GM21360 (cell line): ENCODE measurements around the gene ZNF827.

Experiments used
- ATAC-seq: cut with Tn5 transposase; IDR thresholded peaks from one replicate; pipeline ENCODE4 v1.9.1; 2021; ENCODE audit warnings: mild to moderate bottlenecking, moderate library complexity; ENCODE audit not compliant: unreplicated experiment

ZNF827 gene

DNA sequence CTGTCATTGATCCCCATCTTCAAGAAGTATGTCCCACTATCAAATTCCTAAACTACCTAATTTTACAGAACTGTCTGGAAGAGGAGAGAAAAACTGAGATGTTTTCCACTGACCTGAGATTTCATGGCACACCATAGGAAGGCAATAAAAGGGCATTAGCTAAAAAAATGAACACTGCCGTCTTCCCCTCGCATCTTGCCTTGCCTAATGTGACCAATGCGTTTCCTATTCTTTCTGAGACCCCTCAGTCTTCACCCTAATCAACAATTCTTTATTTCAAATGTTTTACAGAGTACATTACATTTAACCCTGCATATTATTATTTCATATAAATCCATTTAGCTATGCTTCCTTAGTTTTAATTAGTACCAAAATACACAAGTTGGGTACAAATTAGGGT is 43.6 kb downstream of the ZNF827 start:
- no peak for ATAC-seq

DNA sequence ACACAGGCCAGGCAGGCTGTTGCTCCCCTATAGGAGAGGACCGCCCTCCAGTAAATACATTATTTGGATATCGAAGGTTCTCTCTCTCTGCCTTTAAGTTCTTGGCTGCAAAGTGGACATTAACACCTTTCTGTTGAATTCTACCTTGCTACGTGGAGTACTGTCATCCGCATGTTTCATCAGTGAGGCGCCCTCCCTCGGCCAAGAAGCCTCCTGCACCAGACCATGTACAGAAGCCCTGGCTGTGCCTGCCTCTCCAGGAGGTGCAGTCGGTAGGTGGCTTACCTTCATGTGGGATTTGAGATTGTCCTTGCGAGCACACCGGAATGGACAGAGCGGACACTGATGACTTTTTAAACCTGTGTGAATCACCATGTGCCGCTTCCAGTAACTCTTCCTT is 46.7 kb downstream of the ZNF827 start:
- no peak for ATAC-seq

DNA sequence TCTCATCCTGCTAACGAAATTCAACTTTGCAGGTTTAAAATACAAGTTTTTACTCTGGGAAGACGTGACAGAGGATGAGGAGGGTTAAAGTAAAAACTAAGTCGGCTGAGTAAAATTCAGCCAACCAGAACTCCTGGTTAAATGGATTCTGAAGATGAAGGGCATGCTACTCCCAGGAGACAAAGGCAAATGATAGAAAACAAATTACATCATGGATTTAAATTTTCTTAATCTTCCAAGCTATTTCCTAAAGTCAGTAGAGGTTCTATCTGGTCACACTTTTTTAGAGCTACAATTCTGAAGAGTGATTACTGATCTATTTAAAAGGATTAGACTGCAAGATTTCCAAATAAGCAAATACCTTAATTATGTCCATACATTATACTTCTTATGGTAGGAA is 47.9 kb downstream of the ZNF827 start:
- ATAC-seq, result no peak

DNA sequence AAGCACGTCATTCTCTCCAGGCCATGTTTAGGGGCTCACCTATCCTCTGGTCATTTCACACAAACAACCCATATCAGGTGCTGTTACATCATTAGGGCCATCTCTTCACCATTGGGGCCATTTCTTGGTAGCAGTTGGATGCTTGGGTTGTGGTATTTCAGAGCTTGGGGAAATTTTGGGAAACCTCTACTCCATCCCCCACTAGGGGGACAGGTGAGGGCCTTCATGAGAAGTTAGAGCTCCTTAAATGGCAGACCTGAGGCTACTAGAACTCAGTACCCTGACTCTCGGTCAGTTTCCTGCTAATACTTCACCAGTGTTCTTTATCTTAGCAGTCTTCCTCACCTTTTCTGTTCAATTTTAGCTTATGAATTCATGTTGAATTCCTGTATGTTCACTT is 50.2 kb downstream of the ZNF827 start:
- no peak for ATAC-seq

DNA sequence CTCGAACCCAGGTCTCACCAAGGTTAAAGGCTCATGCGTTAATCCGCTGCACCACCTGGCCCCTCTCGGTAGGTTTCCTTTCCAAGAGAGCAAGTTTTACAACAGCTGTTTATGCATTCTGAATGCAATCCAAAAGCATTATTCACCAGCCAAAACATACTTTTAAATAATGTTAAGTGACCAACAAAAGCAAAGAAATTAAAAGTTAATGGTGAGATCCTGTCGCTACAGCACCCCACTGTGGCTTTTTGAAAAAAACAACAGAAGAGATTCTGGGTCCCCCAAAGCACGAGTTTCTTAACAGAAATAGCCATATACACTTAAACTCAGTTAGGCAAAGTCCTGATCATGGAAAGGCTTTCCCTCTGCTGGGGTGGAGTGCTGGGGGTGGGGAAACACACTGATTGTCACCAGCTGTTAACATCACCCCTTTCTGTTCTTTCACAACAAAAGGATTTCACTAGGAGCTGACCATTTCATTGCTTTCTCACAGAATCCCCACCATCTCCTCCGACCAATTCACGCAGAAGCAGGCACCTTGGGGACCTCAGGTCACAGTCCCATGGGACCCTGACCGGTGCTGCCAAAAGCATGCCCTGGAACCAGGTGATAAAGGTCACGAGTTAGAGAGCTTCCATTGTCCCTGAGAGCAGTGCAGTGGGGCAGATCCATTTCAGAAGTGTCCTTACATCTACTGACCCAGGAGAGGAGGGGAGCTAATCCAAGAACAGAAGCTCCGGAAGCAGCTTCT is 51.2 kb downstream of the ZNF827 start:
- peak; percentile 35 for ATAC-seq

DNA sequence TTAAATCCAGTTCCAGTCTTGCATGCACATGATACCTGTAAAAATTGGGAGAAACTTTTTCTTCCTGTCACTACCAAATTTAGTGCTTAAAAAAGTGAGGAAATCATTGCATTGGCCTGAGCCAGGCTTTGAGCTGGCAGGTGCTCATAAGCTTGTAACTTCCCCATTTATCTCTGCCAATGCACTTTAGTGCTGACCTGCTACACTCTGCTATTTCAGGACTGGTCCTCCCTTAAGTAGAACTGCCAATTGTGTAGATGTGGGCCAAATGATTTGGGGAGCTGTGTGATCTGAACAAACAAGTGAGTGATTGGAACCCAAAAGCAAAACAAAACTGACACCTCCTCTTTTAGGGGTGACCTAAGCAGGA is 51.8 kb downstream of the ZNF827 start:
- no peak for ATAC-seq

DNA sequence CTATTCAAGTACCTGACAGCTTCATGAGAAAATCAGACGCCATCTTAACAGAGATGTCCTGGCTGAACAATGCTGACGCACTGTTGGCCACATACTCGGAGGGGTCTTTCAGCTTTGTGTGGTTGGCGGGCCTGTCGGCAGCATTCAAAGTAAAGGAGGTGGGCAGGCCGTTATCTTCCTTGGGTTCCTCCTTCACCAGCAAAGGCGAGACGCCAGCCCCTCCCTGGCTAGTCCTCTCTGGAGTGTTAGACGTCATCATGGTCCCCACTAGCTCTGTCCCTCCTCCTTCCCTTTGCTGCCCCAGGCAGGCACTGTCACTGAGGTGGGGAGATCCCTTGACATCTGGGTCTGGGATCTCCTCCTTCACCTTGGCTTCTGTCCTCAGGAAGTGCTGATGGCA is 53.0 kb downstream of the ZNF827 start:
- no peak for ATAC-seq

DNA sequence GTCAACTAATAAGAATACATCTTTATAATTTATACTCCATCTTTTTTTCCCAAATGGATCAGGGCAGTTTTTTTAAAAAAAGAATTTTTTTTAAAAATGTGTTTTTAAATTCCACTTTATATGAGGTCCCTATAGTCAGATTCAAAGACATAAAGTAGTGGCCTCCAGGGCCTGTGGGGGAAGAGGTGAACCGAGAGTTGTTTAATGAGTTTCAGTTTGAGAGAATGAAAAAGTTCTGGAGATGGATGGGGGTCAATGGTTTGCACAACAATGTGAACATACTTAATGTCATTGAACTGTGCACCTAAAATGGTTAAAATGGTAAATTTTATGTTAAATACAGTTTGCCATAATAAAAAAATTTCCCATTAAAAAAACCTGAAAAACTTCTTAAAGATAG is 53.8 kb downstream of the ZNF827 start:
- ATAC-seq, result peak; percentile 42

DNA sequence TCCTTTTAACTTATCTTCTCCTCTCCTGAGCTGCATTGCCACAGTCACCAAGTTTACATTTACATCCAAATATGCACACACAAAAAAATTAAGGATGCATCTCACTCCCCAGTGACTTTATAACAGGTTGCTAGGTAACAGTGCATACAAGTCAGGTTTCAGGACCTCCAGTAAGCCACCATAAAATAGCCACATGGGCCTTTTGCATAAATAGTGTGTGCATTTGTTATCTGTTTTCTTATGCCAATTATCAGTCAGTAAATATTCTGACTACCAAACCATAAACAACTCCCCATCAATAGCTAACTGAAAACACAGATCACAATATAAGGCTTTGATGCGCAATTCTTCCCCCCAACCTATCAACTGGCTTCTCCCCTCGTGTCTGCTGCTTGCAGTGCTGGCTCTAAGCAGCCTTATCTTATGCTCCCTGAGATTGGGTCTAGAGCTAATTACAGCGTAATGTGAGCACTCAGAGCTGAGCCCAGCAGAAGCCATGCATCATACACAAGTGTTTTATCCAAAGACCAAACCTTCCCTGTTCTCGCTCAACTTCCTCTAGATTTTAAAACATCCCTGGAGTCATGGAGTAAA is 55.4 kb downstream of the ZNF827 start:
- no peak for ATAC-seq

DNA sequence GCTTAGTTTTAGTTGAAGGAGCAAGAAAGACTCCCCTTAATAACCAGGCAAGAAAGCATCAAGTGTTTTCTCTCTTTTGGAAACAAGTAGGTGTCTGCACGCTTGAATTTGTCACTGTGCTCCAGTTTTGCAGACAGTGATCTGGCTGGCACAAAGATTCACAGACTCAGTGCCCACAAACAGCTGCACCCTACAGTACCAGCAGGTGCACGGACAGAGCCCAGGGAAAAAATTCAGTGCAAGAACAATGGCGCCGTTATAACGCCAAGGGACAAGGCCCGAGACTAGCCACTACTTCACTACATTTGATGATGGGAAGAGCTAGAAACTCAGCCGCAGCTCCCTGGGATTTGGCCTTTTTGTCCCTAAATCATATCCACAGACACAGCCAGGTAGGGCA is 56.0 kb downstream of the ZNF827 start:
- ATAC-seq, result no peak

DNA sequence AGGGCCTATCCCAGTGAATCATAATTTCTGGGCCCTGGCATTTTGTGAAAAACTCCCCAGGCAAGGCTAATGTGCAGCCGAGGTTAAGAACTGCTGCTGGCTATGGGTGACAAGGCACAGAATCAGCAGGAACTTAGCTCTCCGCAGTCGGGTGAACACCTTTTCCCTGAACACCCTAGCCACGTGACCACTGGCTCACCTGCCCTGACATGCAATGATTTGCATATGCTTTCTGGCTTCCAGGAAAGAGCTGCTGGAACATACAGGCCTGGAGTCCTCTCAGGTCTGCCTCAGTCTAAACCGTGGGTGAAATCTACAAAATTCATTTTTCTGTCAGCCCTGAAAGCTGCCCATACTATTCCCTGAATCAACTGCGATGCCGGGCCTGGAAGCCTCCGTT is 56.6 kb downstream of the ZNF827 start:
- ATAC-seq, result peak; percentile 57

DNA sequence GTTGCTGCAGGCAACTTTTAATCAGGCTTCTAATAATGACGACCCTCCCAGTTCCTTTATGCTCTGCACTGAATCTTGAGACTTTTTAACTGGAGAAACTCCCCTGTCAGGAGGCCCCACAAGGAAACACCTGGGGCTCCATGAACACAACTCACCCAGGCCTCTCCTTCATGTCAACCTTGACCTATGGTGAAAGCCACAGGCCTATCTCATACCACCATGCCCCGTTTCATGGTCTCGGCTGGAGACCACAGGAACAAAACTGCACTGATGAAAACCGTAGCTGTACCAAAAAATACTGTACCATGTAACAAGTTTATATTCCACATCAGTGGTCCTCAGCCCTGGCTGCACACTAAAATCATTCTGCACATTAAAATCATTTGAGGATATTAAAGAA is 57.0 kb downstream of the ZNF827 start:
- peak; percentile 39 for ATAC-seq

DNA sequence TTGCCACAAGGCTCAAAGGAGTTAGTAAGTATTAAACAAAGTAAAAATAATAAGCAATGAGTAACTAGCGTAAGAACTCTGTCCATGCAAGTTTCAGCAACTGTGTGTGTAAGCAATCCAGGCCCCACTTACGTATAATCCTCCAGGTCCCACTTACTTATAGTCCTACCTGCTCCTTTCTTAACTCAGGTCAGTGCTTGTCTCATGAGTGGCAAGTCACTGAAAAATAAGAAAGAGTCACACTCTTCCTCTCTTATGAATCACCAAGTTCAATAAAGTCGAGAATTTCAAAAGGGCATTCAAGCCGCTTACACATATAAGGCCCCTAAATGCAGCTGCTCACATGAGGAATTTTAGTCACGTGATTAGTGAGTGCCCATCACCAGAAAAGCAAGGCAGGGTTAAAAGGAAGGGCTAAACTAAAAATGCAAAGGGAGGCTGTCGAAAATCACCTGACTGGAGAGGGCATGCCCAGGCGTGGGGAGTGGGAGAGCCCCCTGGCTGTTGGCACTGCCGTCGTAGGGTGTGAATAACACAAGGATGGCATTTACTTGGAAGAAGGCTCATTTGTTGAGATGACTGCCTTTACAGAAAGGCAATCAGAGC is 58.2 kb downstream of the ZNF827 start:
- ATAC-seq, result no peak

DNA sequence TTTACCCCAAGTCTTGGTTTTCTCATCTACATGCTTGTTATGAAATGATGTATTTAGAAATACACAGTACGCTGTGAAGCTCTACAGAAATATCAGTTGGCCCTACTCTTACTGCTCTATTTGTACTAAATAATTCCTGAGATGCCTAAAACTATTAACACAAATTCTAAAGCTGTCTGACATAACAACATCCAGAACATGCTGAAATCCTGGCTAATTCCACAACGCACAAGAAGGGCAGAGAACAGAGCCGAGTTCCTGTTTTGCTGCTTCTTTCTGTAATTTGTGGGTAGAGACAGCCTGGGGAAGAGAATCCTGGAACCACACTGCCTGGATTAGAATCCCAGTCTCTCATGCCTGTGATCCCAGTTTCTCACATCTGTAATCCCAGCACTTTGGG is 59.0 kb downstream of the ZNF827 start:
- no peak for ATAC-seq

DNA sequence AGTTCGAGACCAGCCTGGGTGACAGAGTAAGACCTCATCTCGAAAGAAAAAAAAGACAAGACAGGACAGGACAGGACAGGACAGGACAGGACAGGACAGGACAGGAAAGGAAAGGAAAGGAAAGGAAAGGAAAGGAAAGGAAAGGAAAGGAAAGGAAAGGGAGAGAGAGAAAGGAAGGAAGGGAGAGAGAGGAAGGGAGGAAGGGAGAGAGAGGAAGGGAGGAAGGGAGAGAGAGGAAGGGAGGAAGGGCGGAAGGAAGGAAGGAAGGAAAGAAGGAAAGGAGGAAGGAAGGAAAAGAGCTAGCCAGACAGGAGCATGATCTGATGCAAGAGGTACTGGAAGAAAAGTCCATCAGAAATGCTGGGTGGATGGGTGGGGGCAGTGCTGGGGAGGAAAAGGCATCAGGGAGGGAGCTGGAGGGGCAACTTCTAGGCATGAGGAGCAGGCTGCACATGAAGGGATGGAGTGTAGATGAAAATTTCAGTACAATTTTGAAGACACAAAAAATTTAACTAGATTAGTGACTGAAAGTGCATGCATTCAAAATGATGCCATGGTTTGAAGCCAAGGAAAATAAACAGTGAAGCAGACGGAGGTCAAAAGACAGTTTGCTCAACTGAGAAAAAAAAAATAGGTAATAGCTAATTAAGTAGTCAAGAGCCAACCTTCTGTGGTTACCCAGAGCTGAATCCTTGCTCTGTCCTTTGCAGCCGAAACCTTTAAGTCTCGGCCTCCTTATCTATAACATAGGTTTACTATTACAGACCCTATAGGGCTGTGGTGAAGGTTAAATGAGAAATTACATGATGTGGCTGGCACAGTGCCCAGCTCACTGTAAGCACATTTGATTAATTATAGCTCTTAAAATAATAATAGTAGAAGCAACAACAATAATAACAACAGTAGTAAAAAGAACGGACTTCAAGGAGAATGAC is 59.9 kb downstream of the ZNF827 start:
- ATAC-seq, result no peak

DNA sequence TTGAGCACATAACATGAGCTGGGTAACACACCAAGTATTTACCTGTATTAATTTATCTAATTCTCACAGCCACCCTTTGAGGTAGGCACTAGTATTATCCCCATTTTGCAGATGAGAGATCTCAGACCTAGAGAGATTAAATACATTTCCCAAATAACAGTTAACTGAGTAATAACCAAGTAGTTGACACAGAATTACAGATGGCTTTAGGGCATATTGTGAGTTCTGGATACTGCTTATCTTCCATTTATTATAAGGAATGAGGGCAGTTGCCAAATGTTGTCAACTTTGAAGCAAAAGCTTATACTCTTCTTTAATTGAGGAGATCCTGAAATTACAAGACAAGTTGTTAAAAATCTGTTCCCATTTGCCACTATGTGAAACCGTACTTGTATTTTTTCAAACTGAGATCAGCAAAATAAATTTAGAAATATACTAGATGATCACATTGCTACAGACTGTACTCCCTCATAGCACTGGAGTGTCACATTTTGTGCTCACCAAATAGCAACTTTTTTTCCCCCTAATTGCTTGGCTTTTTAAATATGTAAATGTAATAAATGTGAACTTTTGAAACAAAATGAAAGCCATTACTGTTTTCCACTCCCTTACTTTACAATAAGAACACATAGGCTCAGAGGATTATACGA is 62.0 kb downstream of the ZNF827 start:
- ATAC-seq, result no peak

DNA sequence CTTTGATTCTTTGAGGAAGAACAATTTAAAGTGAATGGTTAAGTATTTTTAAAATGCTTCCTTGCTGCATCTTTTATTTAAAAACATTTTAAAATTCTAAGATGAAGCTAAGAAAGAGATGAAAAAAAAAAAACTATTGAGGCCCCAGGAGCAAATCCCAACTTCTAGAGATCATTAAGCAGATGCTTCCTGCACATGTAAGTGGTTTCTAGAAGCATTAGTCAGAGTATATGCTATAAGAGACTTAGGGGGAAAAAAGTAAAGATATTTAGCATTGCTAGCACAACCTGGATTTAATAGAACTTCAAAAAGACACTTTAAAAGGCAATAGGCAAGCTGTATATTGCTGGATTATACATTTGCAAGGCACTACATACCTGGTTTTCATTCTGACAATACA is 64.7 kb downstream of the ZNF827 start:
- no peak for ATAC-seq

DNA sequence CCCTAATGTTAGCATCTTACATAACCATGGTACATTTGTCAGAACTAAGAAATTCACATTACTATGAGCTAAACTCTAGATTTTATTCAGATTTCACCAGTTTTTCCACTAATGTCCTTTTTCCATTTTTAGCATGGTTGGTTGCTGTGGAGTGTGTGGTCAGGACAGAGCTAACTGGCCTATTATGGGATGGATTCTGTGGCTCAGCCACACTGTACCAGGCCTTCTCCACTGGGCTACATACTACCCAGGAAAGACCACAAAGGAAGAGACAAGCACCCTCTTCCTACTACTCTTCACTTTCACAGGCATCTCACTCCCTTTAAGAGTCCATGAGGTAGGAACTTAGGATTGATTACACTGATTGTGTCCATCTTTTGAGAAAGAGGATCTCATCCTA is 67.4 kb downstream of the ZNF827 start:
- ATAC-seq, result no peak

DNA sequence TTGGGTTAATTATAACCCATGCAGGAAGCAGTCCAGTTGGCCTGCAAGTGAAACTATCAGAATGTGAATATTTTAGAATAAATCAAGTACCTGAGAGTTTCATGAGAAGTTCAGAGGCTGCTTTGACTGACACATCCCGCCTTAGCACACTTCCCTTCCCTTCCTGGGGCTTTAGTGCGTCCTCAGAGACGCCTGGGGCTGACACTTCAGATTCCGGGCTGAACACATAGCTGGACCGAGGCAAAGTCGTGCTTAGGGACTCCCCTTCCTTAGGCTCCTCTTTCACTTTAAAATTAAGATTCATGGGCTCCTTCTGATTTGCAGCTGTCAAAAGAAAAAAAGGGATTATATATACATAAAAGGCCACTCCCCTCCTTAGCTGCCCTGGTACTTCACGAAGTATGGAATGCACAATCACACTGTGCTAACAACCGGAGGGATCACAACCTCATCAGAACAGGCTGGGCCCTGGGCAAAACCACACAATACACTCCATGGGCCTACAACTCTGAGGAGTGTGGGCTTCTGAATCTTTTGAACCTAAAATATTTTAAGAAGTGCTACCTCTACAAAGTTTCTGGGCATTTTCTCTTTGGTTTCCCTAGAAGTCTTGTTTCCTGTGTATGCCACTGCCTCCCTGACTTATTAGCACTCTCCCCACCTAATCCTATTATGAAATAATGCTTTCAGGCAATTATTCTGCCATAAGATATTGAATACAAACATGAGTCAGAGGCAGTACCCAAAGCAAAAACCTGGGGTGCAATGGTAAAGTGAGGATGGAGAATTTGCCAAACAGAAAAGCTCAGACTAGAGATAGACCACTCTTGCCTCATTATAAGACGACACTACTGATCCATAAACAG is 68.2 kb downstream of the ZNF827 start:
- ATAC-seq, result peak; percentile 29
